Activated CD4-positive, alpha-beta T cell treated with anti-CD3 and anti-CD28 coated beads, Interleukin-2, amount 10 ng/mL, durations not matched to agents 24 days and 14 days (primary cell): Measurements from ENCODE around the gene MICOS13. TPM values are rescaled to one million over a fixed set of nuclear protein-coding genes. Genes with fewer than 3 reads are reported as not detected.
"Not testable (repeated sequence)": the region's sequence is repeated elsewhere in the genome, so short reads cannot be mapped to it uniquely, and the experiment has no call there.

Experiments
- DNase-seq: peaks from one replicate; pipeline ENCODE4 v3.0.0; 2022
- H3K27ac Mint-ChIP-seq: one replicate; pipeline ENCODE4 v1.8.0; 2022; ENCODE audit warnings: mild to moderate bottlenecking, mixed read lengths
- H3K27me3 Mint-ChIP-seq: one replicate; pipeline ENCODE4 v1.8.0; 2022; ENCODE audit warnings: mixed read lengths
- H3K36me3 Mint-ChIP-seq: one replicate; pipeline ENCODE4 v1.8.0; 2022; ENCODE audit warnings: low read depth, mild to moderate bottlenecking, mixed read lengths
- H3K4me1 Mint-ChIP-seq: one replicate; pipeline ENCODE4 v1.8.0; 2021; ENCODE audit warnings: mixed read lengths
- H3K4me3 Mint-ChIP-seq: one replicate; pipeline ENCODE4 v1.8.0; 2022; ENCODE audit warnings: mild to moderate bottlenecking, moderate library complexity, mixed read lengths
- H3K9me3 Mint-ChIP-seq: one replicate; pipeline ENCODE4 v1.8.0; 2021; ENCODE audit warnings: mixed read lengths
- intact Hi-C: fragments of 100-400 bp; cut with micrococcal nuclease; formaldehyde crosslinking; loops from one replicate; pipeline ENCODE4 v1.15.1; 2023
- total RNA-seq: library from RNA; stranded (reverse); gene quantifications from 2 replicates; pipeline ENCODE4 v1.2.3, GENCODE V29; 2022

MICOS13 gene
- total RNA-seq, 1 donor from 2014 or later: 56.2 TPM

DNA sequence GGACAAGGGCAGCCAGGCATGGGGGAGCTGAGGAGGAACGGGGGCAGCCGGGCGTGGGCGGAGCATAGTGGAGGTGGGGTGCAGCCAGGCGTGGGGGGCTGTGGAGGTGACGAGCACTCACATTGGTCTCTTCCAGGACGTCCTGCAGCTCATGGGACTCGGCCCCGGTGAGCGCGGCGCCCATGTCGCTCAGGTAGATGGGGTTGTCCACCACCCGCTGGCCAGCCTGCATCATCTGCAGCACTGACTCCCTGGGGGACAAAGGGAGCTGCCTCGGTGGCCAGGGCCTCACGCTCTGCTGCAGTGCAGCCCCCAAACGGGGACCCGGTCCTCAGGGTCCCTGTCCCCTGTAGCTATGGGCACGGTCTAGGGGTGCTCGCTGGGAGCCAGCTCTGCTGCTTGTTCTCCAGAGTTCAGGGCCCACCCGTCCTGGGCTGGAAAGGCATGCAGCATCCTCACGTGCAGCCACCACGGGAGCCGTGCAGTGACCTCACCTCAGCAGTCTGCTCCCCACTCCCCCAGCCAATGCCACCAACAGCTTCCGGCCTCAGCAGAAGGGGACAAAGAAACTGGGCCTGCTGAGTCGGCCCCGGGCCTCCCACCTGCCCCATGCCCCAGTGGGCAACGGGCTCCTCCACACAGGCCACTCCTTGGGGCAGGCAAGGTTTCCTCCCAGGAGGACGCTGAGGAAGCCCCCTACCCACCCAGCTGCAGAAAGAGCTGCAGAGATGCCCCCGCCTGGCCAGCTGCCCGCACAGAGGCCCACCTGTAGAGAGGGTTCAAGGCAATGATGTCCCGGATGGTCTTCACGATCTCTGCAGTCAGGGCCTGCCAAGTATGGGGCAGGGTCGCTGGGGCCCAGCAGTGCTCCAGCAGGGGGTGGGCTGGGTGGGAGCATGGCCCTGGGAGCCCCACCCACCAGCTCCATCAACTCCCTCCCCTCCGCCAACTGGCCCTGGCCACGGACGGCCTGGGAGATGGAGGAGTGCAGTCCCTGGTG, 27.6 kb upstream of the MICOS13 start:
- no peak overlapping the region for H3K4me3 Mint-ChIP-seq
- no peak overlapping the region for H3K27ac Mint-ChIP-seq
- peaks cover 48% of the 10 kb centered on the region for H3K36me3 Mint-ChIP-seq
- H3K27me3 Mint-ChIP-seq: no peaks in the 10 kb centered on the region
- no peaks in the 10 kb centered on the region for H3K9me3 Mint-ChIP-seq
- no peak for DNase-seq
- no peaks in the 10 kb centered on the region for H3K4me1 Mint-ChIP-seq
- intact Hi-C loops: no loop called here

DNA sequence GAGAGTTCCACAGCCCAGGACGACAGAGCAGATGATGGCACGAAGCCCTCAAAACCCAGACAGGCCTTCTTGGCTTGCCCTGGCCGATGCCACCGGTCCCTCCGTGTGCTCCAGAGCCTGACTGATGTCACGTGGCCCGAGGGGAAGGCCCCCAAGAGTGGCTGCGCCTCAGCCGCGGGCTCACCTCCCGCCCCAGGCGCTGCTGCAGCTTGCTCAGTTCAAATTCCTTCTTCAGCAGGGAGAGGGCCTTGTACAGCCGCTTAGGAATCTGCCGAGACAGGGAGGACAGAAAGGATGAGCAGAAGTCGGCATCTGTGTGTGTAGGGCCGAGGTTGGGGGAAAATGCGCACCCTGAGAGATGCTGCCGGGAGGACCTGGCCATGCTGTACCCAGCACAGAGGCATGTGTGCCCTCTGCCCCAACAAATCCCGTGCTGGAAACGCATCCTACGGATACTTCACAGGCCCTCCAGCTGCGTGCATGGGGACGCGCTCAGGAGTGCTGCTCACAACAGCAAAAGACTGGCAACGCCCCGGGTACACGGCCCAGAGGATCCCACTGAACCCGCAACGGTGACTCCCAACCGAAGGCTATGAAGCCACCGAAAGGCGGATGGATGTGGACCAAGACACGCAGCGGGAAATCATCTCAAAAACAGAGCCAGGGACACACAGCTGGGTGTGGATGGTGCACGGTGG, 26.7 kb upstream of the MICOS13 start:
- Mint-ChIP-seq H3K9me3 (no peaks in the 10 kb centered on the region), H3K4me1 (no peaks in the 10 kb centered on the region), H3K27me3 (no peaks in the 10 kb centered on the region), H3K27ac (no peak overlapping the region), H3K4me3 (no peak overlapping the region), H3K36me3 (peaks cover 44% of the 10 kb centered on the region)
- intact Hi-C loops: no loop called here
- no peak for DNase-seq

DNA sequence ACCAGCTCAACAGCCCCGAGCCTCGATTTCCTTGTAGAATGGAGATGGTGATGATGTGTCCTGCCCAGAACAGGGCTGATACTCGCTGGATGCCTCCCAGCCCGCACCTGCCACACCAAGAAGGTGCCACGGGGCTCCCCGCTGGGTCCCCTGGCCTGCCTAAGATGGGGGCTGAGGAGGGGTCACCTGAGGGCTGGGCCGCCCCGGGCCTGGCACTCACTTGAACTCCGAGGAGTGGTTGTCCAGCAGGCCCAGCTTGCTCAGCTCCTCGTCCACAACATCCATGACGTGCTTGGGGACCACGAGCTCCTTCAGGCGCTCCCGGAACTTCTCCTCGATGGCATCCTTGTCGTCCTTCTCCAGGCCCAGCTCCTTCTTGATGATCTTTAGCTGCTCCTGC, 25.2 kb upstream of the MICOS13 start:
- peaks cover 44% of the 10 kb centered on the region for H3K36me3 Mint-ChIP-seq
- H3K27ac Mint-ChIP-seq: no peak overlapping the region
- no peaks in the 10 kb centered on the region for H3K4me1 Mint-ChIP-seq
- intact Hi-C loops: no loop called here
- no peaks in the 10 kb centered on the region for H3K27me3 Mint-ChIP-seq
- no peak overlapping the region for H3K4me3 Mint-ChIP-seq
- DNase-seq: no peak
- H3K9me3 Mint-ChIP-seq: no peaks in the 10 kb centered on the region

DNA sequence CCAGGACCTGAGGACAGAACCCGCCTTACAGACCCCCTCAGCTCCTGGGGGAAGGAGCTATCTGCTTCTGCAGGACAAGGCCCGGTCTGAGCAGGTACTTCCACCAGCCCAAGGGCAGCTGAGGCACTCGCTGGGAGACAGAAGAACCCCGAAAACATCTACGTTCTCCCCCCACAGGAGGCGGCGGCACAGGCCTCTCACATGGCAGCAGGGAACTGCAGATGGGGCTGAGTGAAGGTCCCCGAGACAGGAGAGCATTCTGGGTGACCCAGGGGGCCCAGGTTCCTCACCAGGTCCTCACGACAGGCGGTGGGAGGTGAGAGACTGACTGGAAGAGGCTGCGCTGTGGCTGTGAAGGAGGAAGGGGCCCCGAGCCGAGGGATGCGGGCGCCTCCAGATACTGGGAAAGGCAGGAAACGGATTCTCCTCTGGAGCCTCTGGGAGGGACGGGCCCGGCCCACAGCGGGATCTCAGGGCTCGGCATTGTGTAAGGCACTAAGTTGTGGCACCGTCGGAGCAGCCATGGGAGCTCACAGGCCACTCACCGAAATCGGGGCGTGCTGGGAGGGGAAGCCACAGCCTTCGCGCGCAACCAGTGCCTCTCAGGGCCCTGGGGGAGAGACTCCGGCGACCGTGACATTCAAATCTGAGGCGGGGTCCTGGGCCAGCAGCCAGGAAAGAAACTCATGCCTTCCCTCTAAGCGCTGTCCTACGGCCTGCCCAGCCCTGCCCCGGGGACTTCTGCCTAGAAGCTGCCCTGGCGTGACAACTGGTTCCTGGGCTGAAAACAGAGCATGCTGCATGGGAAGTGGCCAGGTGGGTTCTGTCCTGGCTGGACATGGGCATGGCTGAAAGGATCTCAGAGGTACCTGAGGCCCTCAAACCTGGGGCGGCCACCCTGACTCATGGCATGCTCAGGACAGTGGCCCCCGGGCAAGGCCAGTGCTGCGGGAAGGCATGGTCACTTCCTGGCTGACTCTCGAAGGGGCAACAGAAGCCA, 23.8 kb upstream of the MICOS13 start:
- H3K27ac Mint-ChIP-seq: no peak overlapping the region
- intact Hi-C loops: no loop called here
- H3K36me3 Mint-ChIP-seq: peaks cover 41% of the 10 kb centered on the region

DNA sequence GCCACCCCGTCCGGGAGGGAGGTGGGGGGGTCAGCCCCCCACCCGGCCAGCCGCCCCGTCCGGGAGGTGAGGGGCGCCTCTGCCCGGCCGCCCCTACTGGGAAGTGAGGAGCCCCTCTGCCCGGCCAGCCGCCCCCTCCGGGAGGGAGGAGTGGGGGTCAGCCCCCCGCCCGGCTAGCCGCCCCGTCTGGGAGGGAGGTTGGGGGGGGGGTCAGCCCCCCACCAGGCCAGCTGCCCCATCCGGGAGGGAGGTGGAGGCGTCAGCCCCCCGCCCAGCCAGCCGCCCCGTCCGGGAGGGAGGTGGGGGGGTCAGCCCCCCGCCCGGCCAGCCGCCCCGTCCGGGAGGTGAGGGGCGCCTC, 21.7 kb upstream of the MICOS13 start:
- H3K27me3 Mint-ChIP-seq, intact Hi-C loops, H3K27ac Mint-ChIP-seq, H3K9me3 Mint-ChIP-seq, H3K4me3 Mint-ChIP-seq, DNase-seq, H3K4me1 Mint-ChIP-seq: not testable (repeated sequence)
- peaks cover 44% of the 10 kb centered on the region for H3K36me3 Mint-ChIP-seq

More for the DNA sequence above, 23.8 kb upstream of the MICOS13 start:
- Mint-ChIP-seq H3K4me3 (no peak overlapping the region), H3K27me3 (no peaks in the 10 kb centered on the region), H3K4me1 (no peaks in the 10 kb centered on the region), H3K9me3 (no peaks in the 10 kb centered on the region)
- no peak for DNase-seq

DNA sequence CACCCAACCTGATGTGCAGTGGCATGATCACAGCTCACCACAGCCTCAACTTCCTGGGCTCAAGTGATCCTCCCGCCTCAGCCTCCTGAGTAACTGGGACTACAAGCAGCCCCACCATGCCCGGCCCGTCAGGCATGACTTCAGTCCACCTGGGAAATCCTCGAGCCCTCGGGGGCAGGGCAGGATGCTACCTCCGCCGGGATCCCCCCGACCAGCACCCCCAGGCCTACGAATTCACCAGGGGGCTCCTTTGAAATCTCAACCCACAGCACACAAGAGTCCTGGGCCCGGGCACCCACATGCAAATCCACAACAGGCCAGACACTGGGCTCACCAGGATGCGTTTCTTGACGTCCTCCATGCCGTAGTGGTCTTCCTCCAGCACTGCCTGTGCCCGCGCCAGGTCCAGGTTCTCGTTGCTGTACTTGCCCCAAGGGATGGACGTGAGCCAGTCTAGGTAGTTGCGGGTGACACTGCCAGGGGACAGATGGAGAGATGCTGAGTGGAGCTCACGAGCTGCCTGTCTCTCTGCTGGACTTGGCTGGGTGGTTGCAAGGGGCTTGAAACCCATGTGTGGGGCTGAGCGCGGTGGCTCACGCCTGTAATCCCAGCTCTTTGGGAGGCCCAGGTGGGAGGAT, 20.3 kb upstream of the MICOS13 start:
- Mint-ChIP-seq H3K4me1 (no peaks in the 10 kb centered on the region), H3K4me3 (no peak overlapping the region), H3K36me3 (peaks cover 41% of the 10 kb centered on the region), H3K27me3 (no peaks in the 10 kb centered on the region), H3K27ac (peak overlapping the region; percentile 20), H3K9me3 (no peaks in the 10 kb centered on the region)
- DNase-seq: no peak
- intact Hi-C loops: no loop called here

DNA sequence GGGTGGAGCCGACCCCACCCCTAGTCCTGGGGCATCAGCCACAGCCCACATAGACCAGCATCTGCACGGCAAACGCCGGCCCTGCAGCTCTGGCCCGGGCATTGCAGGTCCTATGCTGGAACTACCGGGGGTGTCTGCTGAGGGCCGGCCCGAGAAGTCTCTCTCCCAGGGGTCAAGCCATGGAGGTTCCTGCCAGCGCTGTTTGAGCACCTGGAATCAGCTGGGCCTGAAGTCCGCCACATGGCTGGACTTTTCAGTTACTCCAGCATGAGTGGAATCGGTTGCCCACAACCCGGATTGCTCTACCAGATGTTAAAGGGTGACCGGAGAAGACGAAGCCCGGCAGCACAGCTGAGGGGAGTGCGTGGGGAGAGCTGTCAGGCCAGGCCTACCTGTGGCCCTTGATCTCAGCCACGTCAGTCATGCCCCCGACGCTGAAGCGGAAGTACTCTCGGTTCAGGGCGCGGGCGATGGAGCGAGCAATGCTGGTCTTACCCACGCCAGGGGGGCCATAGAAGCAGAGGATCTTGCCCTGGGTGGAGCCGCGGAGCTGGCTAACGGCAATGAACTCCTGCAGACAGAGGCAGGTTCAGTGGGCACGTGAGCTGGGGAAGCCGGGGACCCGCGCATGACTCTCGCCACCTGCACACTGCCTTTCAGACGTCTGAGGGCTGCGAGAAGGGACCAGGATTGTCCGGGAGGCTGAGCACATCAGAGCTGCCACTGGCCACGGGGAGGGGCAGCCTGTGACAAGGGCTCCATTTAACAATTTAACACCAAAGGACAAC, 18.5 kb upstream of the MICOS13 start:
- no peak for DNase-seq
- Mint-ChIP-seq H3K9me3 (no peaks in the 10 kb centered on the region), H3K27me3 (no peaks in the 10 kb centered on the region), H3K4me3 (no peak overlapping the region), H3K4me1 (peaks cover 1% of the 10 kb centered on the region), H3K36me3 (peaks cover 50% of the 10 kb centered on the region), H3K27ac (no peak overlapping the region)
- intact Hi-C loops: no loop called here

DNA sequence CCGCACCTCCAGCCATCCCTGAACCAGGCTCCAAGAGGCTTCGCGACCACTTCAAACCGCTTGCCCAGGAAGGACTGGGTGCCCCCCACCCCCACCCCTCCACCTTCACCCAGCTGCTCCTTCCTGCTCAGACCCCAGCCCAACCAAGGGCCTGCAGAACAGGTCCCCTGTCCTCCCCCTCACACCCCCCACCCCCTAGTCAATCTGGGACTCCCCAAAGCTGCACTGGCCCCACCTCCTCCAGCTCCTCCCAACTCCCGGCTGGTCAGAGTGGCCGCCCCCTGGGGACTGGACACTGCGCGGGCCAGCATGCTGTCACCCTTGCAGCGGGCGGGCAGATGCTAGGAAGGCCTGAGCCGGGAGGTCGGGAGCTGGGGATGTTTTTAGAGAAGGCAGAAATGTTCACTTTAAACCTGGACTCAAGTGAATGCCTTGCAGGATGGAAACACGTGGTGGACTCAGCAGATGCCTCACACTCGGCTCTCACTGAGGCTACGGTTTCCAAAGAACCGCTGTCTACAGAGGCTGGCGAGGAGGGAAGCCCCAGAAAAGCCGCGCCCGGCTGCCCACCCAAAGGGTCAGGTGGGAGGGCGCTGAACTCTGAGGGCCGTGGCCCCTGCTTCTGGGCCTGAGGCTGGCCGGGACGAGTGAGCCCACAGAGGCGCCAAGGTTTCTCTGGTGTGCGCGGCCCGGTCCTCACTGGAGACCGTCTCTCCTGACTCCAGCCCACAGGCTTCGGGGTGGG, 17.7 kb upstream of the MICOS13 start:
- no peak overlapping the region for H3K27ac Mint-ChIP-seq
- no peak overlapping the region for H3K4me3 Mint-ChIP-seq
- DNase-seq: no peak
- H3K36me3 Mint-ChIP-seq: peaks cover 46% of the 10 kb centered on the region
- H3K27me3 Mint-ChIP-seq: no peaks in the 10 kb centered on the region
- H3K9me3 Mint-ChIP-seq: no peaks in the 10 kb centered on the region
- intact Hi-C loops: no loop called here
- peaks cover 4% of the 10 kb centered on the region for H3K4me1 Mint-ChIP-seq

DNA sequence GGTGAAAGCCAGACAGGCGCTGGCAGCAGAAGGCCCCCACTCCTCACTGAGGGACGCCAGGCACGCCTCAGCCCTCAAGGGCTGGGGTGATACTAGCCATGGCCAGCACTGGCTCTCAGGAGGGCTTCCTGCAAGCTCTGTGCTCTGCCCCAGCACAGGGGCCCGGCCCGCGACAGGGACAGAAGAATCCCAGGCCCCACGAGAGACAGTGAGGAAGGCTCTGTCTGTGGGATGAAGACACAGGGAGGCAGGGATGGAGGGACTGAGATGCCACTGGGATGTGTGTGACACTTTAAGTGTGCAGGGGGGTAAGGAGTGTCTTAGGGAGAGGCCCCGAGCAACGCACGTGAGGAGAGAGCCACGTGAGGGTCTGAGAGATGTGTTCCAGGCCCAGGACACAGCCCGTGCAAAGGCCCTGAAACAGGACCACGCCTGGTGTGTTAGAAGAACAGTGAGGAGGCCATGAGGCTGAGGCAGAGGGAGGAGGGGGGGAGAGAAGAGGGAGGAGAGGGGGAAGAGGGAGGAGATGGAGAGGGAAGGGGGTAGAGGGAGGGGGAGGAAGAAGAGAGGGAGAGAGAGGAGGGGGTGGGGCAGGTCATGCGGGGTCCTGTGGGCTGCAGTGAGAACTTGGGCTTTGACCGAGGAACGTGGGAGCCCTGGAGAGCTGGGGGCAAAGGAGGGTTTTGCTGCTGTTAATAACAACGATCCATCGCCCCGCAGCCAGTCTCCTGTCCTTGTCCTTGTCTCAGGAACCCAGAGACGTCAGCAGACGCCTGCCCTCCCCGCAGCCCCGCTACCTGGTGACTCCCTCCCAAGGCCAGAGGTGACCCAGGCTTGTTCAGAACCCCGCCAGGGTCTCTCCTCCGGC, 16.9 kb upstream of the MICOS13 start:
- no peak for DNase-seq
- no peak overlapping the region for H3K27ac Mint-ChIP-seq
- H3K36me3 Mint-ChIP-seq: peaks cover 54% of the 10 kb centered on the region
- H3K4me1 Mint-ChIP-seq: peaks cover 9% of the 10 kb centered on the region
- no peaks in the 10 kb centered on the region for H3K27me3 Mint-ChIP-seq
- no peaks in the 10 kb centered on the region for H3K9me3 Mint-ChIP-seq
- intact Hi-C loops: no loop called here
- H3K4me3 Mint-ChIP-seq: no peak overlapping the region

DNA sequence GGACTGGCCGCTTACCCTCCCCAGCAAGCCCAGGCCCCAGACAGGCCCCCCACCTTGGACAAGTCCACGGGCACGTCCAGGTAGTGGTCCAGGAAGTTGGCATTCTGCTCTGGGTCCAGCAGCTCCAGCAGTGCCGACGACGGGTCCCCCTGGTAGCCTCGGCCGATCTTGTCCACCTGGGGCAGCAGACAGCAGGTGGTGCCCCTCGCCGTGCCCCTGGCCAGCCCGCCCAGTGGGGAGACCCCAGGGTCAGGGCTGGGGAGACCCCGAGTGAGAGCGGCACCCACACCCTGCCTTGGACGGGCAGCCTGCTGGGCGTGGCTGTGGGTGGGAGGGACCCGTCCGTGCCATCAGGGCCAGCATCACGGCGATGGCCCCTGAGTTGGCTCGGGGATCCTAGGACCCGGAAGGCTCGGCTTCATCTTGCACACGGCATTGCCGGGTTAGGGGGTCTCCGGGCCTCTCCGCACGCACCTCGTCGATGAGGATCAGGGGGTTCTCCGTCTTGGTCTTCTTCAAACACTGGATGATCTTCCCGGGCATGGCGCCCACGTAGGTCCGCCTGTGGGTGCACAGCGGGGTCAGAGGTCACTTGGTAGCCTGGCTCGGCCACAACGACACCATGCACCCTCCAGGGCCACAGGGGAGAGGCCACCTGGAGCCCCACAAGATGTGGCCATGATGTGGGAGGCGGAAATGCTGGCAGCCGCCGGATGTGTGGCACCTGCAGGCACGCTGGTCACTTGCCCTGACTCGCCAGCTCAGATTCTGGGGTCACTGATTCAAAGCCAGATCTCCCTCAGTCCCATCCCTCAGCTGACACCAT, 16.1 kb upstream of the MICOS13 start:
- Mint-ChIP-seq H3K27me3 (no peaks in the 10 kb centered on the region), H3K36me3 (peaks cover 55% of the 10 kb centered on the region), H3K27ac (no peak overlapping the region), H3K9me3 (no peaks in the 10 kb centered on the region), H3K4me3 (no peak overlapping the region), H3K4me1 (peaks cover 11% of the 10 kb centered on the region)
- no peak for DNase-seq
- intact Hi-C loops: no loop called here

DNA sequence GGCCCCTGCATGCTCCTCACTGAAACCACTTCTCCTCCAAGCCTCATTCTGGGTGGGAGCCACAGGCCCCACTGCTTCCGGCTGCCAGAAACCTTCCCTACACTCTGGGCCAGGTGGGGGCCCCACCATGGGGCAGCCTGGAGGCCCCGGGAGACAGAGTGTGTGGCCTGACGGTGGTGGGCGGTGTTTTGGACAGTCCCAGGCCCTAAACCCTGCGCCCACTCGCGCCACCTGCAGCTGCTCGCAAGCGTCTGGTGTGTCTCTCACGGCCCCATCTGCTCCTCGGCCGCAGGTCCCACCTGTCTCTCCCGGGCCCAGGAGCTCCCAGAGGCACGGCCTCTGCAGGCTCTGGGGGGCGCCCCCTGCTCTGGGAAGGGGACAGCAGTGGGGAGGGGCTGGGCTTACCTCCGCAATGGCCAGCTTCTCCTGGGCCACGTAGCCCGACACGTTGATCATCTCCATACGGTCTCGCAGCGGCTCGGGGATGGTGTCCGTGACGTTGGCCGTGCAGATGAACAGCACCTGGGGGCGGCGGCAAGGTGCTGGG, 15.4 kb upstream of the MICOS13 start:
- intact Hi-C loops: no loop called here

More for the DNA sequence above, 15.4 kb upstream of the MICOS13 start:
- Mint-ChIP-seq H3K9me3 (no peaks in the 10 kb centered on the region), H3K36me3 (peaks cover 54% of the 10 kb centered on the region), H3K4me3 (no peak overlapping the region), H3K27me3 (no peaks in the 10 kb centered on the region), H3K27ac (no peak overlapping the region), H3K4me1 (peaks cover 11% of the 10 kb centered on the region)
- DNase-seq: no peak
